ENCODE measurements around the gene DLGAP1.

GRCh38 chr18:3605954-3606443 lies 849.1 kb downstream of the DLGAP1 start:
- TF ChIP-seq, protein P1, sequence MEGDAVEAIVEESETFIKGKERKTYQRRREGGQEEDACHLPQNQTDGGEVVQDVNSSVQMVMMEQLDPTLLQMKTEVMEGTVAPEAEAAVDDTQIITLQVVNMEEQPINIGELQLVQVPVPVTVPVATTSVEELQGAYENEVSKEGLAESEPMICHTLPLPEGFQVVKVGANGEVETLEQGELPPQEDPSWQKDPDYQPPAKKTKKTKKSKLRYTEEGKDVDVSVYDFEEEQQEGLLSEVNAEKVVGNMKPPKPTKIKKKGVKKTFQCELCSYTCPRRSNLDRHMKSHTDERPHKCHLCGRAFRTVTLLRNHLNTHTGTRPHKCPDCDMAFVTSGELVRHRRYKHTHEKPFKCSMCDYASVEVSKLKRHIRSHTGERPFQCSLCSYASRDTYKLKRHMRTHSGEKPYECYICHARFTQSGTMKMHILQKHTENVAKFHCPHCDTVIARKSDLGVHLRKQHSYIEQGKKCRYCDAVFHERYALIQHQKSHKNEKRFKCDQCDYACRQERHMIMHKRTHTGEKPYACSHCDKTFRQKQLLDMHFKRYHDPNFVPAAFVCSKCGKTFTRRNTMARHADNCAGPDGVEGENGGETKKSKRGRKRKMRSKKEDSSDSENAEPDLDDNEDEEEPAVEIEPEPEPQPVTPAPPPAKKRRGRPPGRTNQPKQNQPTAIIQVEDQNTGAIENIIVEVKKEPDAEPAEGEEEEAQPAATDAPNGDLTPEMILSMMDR (IDR thresholded peaks at IDR 0.05; ENCODE audit: poor library complexity), result no peak
- TF ChIP-seq EZH2 (IDR thresholded peaks at IDR 0.05; ENCODE audit: borderline replicate concordance), result no peak
- TF ChIP-seq EZH2phosphoT487 (IDR thresholded peaks at IDR 0.05; ENCODE audit: low read depth, severe bottlenecking, unreplicated experiment), result no peak
